G401 (cell line): ENCODE measurements around the gene LRRC74B. TPM values are rescaled to one million over a fixed set of nuclear protein-coding genes. Genes with fewer than 3 reads are reported as not detected.
A peak's percentile ranks its signal among the peaks of the same experiment; 100 is the strongest.
"Not testable (repeated sequence)": the region's sequence is repeated elsewhere in the genome, so short reads cannot be mapped to it uniquely, and the experiment has no call there.

ENCODE experiments used
- DNase-seq: peaks from one replicate; pipeline ENCODE4 v3.0.0-alpha.2; 2015; ENCODE audit warnings: low spot score
- in situ Hi-C: cut with HindIII; loops from 2 replicates; pipeline ENCODE4 v1.10.0; 2016; ENCODE audit warnings: low sequenced_read_pairs, mixed read lengths
- total RNA-seq: library from RNA; depleted of rRNA; stranded (reverse); fragments of >200 nt; shearing (Covaris generic); gene quantifications from 2 replicates; pipeline ENCODE4 v1.2.3, GENCODE V29; 2014

The LRRC74B gene
- total RNA-seq, 1 experiment from 2014 or later, result not detected

- in situ Hi-C loops, DNase-seq: not testable (repeated sequence)
Observed at GRCh38 chr22:21093555-21094137, 47.9 kb downstream of the LRRC74B start.

GRCh38 chr22:21094911-21095772, 49.4 kb downstream of the LRRC74B start:
- in situ Hi-C loops, result no loop called here
- no peak for DNase-seq

GRCh38 chr22:21095773-21096107, 50.0 kb downstream of the LRRC74B start:
- in situ Hi-C loops, result no loop called here

GRCh38 chr22:21096878-21097277, 51.1 kb downstream of the LRRC74B start:
- in situ Hi-C loops, DNase-seq: not testable (repeated sequence)

More at GRCh38 chr22:21095773-21096107, 50.0 kb downstream of the LRRC74B start:
- DNase-seq, result no peak

- no peak for DNase-seq
- in situ Hi-C loops, result no loop called here
Observed at GRCh38 chr22:21098099-21098671, 52.4 kb downstream of the LRRC74B start.

- DNase-seq, result no peak
- in situ Hi-C loops, result no loop called here
Observed at GRCh38 chr22:21099578-21099977, 53.8 kb downstream of the LRRC74B start.

- DNase-seq, result no peak
- in situ Hi-C loops, result no loop called here
Observed at GRCh38 chr22:21100149-21101032, 54.6 kb downstream of the LRRC74B start.

GRCh38 chr22:21101877-21102638, 56.3 kb downstream of the LRRC74B start:
- in situ Hi-C loops, result no loop called here
- DNase-seq, result no peak

GRCh38 chr22:21102659-21103267, 57.0 kb downstream of the LRRC74B start:
- in situ Hi-C loops, result no loop called here

GRCh38 chr22:21103633-21104032, 57.9 kb downstream of the LRRC74B start:
- in situ Hi-C loops, result no loop called here
- DNase-seq, result peak; percentile 8

More at GRCh38 chr22:21102659-21103267, 57.0 kb downstream of the LRRC74B start:
- peak; percentile 91 for DNase-seq

GRCh38 chr22:21104126-21104691, 58.5 kb downstream of the LRRC74B start:
- peak; percentile 7 for DNase-seq
- in situ Hi-C loops, result no loop called here

- in situ Hi-C loops, result no loop called here
- no peak for DNase-seq
Observed at GRCh38 chr22:21105294-21105693, 59.5 kb downstream of the LRRC74B start.

GRCh38 chr22:21106000-21106399, 60.3 kb downstream of the LRRC74B start:
- DNase-seq, result no peak
- in situ Hi-C loops, result no loop called here

- DNase-seq, result no peak
- in situ Hi-C loops, result no loop called here
Observed at GRCh38 chr22:21108379-21109115, 62.8 kb downstream of the LRRC74B start.
